ENCODE measurements around the gene GNG14.

DNA sequence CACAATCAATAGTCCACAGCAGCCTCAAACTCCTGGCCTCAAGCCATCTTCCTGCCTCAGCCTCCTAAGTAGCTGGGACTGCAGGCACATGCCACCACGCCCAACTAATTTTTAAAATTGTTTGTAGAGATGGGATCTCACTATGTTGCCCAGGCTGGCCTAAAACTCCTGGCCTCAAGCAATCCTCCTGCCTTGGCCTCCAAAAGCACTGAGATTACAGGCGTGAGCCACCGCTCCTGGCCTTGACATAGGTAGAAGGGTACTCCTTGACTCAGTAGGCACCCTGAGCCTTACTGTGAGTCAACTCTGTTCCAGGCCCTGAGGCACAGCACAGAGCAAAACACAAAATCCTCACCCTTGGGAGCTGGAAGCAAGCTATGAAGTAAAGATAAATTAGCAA is 28.1 kb downstream of the GNG14 start:
- TF ChIP-seq, protein P1, sequence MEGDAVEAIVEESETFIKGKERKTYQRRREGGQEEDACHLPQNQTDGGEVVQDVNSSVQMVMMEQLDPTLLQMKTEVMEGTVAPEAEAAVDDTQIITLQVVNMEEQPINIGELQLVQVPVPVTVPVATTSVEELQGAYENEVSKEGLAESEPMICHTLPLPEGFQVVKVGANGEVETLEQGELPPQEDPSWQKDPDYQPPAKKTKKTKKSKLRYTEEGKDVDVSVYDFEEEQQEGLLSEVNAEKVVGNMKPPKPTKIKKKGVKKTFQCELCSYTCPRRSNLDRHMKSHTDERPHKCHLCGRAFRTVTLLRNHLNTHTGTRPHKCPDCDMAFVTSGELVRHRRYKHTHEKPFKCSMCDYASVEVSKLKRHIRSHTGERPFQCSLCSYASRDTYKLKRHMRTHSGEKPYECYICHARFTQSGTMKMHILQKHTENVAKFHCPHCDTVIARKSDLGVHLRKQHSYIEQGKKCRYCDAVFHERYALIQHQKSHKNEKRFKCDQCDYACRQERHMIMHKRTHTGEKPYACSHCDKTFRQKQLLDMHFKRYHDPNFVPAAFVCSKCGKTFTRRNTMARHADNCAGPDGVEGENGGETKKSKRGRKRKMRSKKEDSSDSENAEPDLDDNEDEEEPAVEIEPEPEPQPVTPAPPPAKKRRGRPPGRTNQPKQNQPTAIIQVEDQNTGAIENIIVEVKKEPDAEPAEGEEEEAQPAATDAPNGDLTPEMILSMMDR (conservative IDR thresholded peaks at IDR 0.05; ENCODE audit: low read depth, low read length): no peak
- no peak for TF ChIP-seq FOS (IDR thresholded peaks at IDR 0.05; ENCODE audit: low read depth, low read length)
- no peak for TF ChIP-seq MXI1 (IDR thresholded peaks at IDR 0.05; ENCODE audit: borderline replicate concordance, low read depth, low read length)
- TF ChIP-seq, protein P2, sequence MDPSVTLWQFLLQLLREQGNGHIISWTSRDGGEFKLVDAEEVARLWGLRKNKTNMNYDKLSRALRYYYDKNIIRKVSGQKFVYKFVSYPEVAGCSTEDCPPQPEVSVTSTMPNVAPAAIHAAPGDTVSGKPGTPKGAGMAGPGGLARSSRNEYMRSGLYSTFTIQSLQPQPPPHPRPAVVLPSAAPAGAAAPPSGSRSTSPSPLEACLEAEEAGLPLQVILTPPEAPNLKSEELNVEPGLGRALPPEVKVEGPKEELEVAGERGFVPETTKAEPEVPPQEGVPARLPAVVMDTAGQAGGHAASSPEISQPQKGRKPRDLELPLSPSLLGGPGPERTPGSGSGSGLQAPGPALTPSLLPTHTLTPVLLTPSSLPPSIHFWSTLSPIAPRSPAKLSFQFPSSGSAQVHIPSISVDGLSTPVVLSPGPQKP (IDR thresholded peaks at IDR 0.05; ENCODE audit: borderline replicate concordance, low read depth, low read length): no peak
- no peak for TF ChIP-seq POLR2A (IDR thresholded peaks at IDR 0.05; ENCODE audit: low read depth, low read length)

Data from IMR-90 (cell line).